Measurements from ENCODE around the gene BEND4.
A peak's percentile ranks its signal among the peaks of the same experiment; 100 is the strongest.
"Not testable (repeated sequence)": the region's sequence is repeated elsewhere in the genome, so short reads cannot be mapped to it uniquely, and the experiment has no call there.

The BEND4 gene
- 3.9 to 11.6 reads per million in 2 donors for total RNA-seq

DNA sequence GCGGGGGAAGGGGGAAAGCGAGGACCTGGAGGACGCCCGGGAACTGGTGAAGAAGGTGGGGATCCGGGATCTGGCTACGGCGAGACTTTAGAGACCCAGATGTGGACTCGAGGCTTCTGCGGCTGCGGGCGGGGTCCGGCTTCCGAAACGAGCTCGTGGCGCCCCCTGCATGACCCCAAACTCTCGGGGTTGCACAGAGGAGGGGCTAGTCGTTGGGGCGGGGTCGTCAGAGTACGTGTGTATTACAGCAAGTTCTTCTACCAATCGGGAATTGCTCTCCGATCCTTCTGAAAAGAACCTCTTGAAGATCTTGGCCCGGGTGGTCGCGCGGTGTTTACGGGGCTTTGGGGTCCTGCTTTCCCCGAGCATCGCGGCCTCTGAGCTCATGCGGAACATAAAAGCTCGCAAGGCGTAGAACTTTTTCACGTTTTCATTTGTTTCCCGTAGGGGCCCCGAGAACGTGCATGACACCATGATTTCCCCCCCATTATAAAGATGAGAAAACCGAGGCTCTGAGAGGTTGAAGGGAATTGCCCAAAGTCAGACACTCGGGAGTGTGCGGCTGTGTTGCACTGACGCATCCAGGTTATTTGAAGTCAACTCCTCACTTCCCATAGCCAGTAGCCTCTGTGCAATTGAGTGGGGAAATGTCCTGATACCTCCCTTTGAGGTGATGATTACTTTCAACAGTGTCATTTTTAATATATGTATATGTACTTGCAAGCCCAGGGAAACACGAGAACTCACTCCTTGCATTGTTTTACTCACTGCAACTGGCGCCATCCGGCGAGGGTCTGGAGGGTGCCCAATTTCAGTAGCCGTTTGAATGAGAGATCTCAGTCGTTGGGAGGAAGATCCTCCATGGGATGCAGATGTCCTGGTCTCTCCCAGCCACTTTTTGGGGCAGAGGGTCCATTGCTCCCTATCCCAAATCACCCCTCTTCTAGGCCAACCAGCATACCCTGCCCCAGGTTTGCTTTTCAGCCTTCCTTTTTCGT, at the start of gene BEND4:
Gene BEND4, minus strand, starts transcription at position 149 of the 998 bp plus-strand sequence. CDS start 512 bp downstream, outside the sequence.
- DNase-seq, result no peak

DNA sequence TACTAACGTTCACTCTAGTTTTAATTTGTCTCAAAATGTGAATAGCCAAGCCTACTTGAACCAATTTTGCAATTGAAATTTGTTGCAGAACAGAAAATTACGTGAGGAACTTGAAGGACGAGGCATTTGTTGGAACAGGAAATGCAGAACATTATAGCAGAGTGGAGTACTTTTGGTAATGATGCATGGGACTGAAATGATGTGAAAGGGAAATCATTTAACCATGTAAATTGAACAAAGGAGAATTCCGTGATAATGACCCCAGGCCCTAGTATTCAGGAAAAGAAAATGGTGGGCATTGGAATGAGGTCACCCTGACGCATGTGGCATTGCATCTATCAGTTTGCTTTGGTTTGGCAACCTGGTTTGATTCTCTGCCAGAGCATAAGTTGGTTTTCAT, 44.9 kb upstream of the BEND4 start:
- no peak for DNase-seq

DNA sequence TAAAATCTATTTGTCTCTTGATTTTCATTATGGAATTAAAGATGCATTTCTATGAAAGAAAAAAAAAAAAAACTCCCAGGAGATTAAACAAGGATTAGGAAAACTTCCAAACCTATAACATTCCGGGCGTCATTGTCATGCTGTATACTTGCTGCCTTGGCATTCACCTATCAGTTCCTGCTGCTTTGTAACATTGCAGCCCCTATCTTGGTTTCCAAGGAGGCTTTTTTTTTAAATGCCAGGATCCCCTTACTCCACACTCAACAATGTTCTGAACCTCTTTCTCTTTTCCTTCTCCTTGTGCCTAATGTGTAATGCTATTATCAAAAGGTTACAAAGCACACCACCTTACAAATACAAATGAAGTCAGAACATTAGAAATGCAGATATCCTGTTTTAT, 20.5 kb upstream of the BEND4 start:
- no peak for DNase-seq

DNA sequence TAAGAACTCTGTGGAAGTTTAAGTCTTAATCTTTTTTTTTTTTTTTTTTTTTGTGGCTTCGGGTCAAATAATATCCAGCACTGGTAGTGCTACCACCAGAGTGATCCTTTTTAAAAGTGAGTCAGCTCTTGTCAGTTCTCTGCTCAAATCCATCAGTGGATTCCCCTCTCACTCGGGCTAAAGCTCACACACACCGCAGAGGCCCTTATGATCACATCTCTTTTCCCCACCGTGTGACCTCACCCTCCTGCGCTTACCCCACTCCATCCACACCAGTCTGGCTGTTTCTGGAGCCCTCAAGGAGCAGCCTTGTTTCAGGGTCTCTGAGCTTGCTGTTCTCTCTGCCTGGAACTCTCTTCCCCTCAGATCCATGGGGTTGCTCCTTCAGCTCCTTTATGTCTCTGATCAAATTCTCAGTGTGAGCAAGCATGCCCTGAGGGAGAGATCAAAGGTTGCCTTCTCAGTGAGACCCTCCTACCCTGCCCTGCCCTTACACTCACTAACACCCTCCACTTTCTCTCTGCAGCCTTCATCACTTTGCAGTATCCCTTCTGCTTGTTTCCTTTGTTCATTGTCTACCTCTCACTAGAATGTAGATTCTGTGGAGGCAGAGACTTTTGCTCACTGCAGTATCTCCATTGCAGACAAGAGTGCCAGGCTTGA, 19.8 kb upstream of the BEND4 start:
- DNase-seq, result no peak

DNA sequence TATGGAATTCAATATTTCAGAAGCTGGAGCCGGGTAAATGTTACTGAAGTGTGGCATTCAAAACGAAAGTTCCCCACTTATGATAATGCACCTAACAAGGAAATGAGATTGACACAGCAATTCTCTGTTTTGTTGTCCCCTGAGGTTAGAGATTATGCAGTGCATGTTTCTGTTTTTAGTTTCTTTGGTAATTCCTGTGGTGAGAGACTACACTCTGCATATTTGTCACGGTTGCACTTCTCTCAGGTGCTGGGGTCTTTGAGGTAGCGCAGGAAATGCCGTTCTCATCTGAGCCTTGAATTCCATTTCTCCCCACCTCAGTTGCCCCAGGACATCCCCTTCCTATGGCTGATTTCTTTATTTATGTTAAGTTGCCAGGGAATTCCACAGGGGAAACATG, 15.3 kb upstream of the BEND4 start:
- DNase-seq, result no peak

DNA sequence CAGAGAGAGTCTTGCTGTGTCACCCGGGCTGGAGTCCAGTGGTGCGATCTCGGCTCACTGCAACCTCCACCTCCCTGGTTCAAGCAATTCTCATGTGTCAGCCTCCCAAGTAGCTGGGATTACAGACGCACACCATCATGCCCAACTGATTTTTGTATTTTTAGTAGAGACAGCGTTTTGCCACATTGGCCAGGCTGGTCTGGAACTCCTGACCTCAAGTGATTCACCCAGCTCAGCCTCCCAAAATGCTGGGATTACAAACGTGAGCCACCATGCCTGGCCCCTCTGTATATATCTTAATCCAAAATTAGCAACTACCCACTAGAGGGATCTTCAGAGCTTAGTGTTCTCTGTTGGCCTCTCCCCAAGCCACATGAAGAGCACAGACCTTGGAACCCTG, 13.7 kb upstream of the BEND4 start:
- not testable (repeated sequence) for DNase-seq

DNA sequence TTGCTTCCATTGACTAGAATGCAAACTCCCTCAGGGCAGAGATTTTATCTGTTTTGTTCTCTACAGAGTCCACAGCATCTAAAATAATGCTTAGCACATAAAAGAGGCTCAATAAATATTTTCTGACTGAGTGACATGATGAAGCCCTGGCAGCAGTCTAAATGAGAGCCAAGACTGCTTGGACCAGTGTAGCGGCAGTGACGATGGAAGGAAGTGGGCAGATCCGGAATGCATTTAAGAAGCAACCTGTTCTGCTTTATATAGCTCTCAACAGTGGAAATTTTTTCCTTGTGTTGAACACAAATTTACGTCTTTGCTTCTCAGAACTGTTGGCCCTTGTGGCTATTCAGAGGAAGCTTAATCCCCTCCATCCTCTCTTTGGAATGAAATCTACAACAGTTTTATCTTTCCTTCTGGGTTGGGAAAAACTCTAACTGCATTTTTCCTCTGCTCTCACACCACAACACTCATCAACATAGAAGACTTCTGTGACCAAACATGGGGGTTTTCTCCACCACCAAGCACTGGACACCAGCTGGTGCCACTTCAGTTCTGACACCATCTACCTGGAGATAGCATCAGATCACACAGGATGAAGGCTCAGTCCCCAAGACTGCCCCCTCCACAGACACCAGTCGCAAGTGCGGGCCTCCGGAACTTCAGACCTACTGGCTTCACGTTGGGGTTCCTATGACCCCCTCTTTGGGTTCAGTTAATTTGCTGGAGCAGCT, 7.0 kb upstream of the BEND4 start:
- DNase-seq, result no peak

DNA sequence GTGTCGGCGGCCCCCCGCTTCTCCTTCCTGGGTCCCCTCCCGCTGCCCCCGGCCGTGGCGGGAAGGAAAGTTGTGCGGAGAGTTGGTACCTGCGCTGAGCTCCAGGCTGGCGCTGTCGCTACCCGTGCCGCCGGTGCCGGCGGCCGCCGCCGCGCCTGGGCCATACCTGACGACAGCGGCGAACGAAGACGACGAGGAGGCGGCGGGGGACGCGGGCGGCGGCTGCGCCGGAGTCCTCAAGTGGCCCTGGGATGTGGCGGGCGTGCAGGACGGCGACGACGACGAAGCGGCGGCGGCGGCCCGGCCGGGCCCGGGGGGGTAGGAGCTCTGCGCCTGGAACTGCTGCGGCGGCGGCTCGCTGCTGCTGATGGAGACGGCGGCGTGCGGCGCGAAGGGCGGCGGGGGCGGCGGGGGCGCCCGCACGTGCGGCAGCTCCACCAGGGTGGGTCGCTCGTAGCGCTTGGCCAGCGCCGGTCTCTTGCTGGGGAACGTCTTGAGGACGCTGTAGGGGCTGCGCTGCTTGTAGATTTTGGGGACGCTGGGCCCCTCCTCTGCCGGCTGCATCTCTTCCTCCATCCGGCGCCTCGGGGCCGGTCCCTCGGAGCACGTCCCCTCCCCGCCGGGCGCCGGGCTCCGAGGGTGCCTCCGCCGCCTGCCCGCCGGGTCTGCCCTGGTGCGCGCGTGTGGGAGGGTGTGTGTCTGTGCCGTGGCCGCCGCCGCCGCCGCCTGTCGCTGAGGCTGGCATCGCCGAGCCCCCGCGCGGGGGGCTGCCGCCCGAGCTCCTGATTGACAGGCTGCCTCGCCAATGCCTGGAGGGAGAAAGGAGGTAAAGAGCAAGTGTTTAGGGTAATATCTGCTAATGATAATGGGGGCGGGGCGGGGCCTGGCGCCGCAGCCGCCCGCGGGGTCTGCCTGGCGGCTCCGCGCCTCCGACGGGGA, 618 bp downstream of the BEND4 start:
- peak; percentile 18 for DNase-seq

DNA sequence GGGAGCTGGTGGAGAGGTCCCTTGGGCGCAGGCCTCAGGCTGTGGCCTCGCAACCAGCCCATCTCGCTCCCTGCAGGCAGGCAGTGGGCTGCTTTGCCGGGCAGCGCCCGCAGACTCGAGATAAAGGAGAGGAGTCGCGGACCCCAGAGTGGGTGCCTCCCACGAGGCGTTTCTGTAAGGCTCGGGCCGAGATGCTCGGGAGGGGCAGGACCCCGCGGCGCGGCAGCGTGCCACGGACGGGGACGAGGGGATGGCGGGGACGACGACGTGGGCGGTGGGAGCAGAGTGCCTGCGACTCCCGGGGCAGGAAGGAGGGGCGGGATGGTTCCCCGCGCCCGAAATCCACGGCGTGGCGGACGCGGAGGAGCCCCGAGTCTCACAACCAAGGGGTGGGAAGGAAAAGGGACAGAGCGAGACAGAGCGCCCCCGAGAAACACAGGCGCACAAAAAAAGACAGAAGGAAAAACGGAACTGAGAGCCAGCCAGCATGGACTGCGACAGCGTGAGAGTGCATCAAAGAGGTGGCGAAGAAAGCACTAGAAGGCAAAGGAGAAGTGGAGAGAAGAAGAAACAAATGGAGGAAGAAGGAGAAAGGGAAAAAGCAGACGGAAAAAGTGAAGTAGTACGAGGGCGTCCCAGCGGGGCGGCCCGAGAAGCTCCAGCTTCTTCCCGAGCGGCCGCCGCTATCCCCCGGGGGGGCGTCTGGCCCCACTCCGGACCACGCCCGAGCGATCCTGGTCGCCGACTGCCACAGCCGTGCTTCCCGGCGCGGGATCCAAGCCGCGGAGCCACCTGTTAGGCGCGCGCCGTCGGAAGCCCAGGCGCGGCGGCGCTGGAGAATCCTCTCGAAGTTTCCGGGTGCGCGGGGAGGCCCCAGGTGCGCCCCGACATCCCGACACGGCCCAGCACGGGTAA, 1.5 kb downstream of the BEND4 start:
- DNase-seq, result no peak

DNA sequence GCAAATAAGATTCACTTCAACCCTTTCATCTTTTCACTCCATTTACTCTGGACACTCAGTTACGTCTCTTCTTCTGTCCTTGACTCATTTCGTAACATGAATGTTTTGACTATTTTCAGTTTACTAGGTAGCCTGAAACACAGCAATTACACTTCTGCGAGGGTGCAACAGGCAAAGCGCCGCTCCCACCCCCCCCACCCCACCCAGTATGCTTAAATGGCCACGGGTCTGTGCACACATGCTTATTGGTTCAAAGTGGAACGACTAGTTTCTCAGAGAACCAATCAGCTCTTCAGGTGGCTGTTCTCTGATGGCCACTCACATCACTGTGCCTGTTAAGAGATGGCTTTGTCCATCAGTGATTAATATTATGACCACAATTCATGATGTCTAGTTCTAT, 3.5 kb downstream of the BEND4 start:
- DNase-seq, result no peak

DNA sequence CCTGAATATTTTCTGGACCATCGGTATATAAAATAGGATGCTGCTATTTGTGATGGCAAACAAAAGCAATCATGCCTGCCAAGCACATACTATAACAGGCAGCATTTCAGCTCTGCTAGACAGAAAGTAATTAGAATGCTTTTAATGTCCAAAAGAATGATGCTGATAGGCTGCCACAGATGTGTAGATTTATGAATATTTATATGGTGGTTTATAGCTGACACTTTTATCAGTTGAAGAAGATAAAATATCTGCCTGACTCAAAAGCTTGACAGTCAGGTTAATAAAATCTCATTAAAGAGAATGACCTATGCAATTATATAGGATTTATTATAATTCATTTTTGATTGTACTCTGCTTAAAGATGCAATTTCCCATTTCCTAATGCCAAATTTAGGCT, 4.0 kb downstream of the BEND4 start:
- DNase-seq, result no peak

DNA sequence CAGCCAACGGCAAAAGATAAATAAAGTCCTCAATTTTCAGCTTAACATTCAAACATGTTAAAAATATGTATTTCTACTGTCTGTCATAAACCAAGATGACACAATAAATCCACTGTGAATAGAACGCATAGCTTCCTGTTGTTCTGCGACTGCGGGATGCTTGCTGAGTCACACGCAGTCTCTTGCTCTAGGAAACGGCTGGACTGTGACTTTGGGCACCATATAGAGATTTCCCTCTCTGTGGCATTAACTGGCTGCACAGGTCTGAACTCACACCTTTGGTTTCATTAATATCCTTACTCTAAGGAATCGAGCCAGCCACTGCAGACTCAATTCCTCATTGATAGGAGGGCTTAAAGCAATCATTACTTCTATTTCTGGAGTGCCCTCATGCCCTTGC, 8.4 kb downstream of the BEND4 start:
- DNase-seq, result no peak

DNA sequence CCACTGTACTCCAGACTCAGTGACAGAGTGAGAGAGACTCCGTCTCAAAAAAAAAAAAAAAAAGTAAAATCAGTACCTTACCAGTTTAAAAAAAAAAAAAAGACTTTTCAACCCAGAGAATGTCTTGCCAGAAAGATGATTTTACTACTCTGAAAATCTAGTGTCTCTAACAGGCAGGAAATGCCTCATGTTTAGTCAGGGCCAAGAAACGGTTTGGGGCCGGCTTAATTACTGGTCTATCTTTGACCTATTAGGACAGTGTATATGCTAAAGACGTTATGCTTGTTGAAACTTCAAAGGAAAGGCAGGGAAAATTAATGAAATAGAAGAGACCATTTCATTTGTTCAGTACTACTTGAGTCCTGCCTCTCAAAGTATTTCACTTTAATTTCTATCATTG, 9.9 kb downstream of the BEND4 start:
- no peak for DNase-seq

DNA sequence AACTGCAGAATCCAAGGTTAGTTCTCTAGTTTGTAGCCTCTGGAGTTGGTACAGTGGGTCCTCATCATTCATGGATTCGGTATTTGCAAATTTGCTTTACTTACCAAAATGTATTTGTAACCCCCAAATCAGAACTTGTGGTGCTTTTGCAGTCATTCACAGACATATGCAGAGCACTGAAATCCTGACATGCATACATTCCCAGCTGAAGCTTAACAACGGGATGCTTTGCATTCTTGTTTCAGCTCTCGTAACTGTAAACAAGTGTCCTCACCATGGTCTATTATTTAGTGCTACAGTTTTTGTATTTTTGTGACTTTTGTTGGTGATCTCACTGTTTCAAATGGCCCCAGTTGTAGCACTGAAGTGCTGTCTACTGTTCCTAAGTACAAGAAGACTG, 16.1 kb downstream of the BEND4 start:
- DNase-seq, result no peak

DNA sequence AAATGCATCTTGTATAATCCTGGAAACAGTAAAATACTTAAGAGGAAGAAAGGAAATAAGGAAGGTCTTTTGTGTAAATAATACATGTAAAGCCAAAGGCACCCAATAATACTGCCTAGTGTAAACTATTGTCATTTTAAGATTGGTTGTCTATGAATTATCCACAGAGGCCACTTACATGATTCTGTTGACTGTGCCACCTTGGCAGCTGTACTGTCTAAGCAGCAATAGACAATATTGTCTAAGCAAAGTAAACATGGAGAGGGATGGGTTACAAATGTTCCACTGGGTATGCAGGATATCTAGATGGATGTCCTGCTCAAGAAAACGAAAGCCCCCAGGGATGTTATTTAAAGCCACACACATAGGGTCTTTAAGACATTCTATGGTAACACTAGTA, 19.4 kb downstream of the BEND4 start:
- no peak for DNase-seq

DNA sequence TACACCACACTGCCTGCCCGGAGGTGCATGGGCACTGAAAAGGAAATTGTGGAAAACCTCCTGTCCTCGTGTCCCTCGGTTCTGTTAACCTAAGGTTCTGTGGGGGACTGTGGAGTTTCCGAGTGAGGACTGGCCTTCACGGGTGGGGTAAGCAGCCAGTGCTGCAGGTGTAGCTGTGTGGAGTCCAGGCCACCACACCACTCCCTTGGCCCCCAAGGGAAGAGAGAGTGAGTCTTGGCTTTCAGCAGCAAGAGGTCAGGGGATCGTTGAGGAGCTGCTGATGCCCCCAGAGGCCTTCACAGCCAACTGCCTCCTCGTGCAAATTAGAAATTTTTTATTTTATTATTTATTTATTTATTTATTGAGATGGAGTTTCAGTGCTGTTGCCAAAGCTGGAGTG, 20.4 kb downstream of the BEND4 start:
- DNase-seq, result no peak

DNA sequence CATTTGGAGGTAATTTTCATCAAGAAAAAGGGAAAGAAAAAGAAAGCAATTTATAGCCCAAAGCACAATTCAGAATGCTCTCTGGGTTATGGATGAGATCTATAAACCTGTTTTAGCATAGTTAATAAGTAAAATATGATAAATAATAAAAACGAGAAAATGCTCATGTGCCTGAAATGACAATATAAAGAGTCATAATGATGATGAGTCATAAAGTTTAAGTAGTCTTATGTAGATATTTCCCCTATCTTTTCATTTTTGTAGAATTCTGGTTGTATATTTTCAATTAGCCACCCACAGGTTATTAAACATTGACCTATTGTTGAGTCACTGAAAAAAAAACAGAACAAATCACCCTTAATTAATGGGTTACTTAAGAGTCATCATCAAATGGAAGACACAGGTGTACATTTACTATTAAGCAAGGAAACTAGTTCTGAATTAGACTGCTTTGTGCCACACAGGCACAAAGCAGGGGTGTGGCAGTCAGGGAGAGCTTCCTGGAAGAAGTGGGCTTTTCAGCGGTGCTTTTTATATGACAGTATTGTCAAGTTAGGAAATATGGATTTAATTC, 29.3 kb downstream of the BEND4 start:
- no peak for DNase-seq

DNA sequence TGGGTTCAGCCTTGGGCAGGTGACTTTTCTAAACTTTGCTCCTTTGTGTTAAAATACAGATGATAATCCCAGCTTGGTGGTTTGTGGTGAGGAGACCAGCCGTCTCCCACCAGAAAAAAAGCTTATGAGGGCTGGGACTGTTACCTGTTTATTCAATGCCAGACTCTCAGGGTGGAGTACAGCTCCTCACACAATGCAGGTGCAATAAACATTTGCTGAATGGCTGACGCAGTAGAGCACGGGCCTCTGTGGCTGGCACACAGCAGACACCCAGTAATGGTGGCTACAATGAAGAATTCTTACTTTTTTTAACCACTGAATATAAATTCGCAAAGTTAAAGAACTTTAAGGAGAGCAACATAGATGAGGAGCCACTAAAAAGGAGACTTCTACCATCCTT, 30.2 kb downstream of the BEND4 start:
- DNase-seq, result no peak

DNA sequence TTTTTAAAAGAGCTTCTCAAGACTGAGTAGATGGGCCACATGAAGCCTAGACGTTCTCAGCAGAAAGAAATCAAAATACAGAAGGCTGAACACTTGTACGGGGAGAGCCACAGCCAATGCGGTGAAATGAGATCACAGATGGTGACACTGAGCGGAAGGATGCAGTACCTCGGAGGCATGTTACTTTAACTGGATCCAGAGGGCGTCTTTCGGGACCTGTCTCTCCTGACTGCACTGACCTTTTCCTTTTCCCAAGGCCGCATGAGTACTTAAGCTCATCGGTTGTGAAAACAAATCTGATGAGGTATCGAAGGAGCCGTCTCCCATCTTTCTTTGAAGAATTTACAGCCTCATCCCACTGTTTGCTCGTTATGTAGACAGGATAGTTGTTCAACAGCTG, 32.6 kb downstream of the BEND4 start:
- no peak for DNase-seq

DNA sequence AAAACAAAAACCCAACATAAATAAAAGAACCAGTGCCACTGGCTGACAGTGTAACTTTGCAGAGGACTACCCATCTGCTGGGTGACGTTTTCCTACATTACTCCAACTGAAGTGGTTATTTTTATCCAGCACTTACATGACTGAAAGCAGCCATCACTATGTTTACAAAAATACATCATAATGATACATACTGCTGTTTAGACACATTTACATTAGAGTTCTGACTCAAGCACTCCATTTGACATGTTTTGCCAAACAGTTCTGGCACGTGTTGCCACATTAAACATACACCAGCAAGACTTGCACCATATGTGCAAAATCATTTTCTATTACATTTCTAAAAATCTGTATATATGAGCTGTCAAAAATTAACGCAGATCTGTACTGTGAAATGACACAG, 39.6 kb downstream of the BEND4 start:
- DNase-seq, result no peak

DNA sequence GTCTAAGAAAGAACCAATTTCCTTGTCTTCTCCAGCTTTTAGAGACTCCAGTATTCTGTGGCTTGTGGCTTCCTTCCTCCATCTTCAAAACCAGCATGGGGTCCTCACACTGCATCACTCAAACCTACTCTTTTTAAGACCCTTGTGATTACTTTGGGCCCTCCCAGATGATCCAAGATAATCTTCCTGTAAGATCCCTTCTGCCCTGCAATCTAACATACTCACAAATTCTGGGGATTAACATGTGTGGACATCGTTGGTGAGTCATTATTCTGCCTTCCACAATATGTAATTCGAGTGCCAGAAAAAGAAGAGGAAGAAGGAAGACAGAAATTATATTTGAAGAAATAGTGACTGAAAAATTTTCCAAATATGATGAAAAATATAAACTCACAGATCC, 47.9 kb downstream of the BEND4 start:
- no peak for DNase-seq

Data from activated gamma-delta T cell (primary cell).